HL-60 (cell line): Measurements from ENCODE around the gene THOC7.

Experiments
- DNase-seq, 2 experiments: peaks; one replicate each; pipeline ENCODE4 v3.0.0-alpha.2; 2010 to 2020; ENCODE audit warnings: low read depth in 1 of 2, low spot score in 1 of 2
- H3K27ac ChIP-seq: fragments of 250-450 bp; sonication (Bioruptor Pico); replicated peaks from 2 replicates; pipeline ENCODE4 v1.5.1; 2020; ENCODE audit warnings: mild to moderate bottlenecking, moderate library complexity
- H3K27me3 ChIP-seq: fragments of 250-450 bp; sonication (Bioruptor Pico); 2 replicates; pipeline ENCODE4 v1.5.1; 2021; ENCODE audit warnings: mild to moderate bottlenecking, moderate library complexity; ENCODE audit not compliant: insufficient read depth, poor library complexity, severe bottlenecking
- H3K4me3 ChIP-seq: replicated peaks from 2 replicates; pipeline ENCODE4 v1.5.1; 2011; ENCODE audit warnings: mild to moderate bottlenecking, control low read depth, low read length; ENCODE audit not compliant: insufficient read depth
- GABPA ChIP-seq: IDR thresholded peaks from 2 replicates; pipeline ENCODE4 v1.6.1; 2012; ENCODE audit warnings: low read depth
- POLR2AphosphoS5 ChIP-seq: IDR thresholded peaks from 2 replicates; pipeline ENCODE4 v1.6.1; 2012; ENCODE audit warnings: low read depth
- SPI1 ChIP-seq: IDR thresholded peaks from 2 replicates; pipeline ENCODE4 v1.6.1; 2012; ENCODE audit warnings: low read depth, mild to moderate bottlenecking, borderline replicate concordance
- TF ChIP-seq, protein P1 (sequence below): IDR thresholded peaks from one replicate; pipeline ENCODE4 v1.5.1; 2011; ENCODE audit warnings: low read length, control low read depth, inconsistent platforms; ENCODE audit not compliant: insufficient read depth
- TF ChIP-seq, protein P2 (sequence below): IDR thresholded peaks from 2 replicates; pipeline ENCODE4 v1.6.1; 2012; ENCODE audit warnings: low read depth; ENCODE audit not compliant: insufficient replicate concordance

Gene THOC7

DNA sequence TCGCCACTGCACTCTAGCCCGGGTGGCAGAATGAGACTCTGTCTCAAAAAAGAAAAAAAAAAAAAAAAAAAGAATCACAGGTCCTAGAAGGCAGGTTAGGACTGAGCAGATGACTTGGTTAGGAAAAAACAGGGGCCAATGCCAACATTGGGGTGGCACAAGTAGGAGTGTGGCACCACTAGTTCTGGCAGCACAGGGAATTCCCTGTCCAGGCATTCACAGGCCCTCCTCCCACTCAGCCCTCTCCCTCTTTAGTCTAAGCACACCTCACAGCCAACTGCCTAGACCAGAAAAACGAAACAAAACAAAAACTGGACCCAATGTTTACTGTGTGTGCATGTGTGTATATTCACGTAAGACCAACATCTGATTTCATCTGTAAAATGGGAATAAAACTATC is 10.5 kb downstream of the THOC7 start:
- TF ChIP-seq POLR2AphosphoS5 (no peak), GABPA (no peak), SPI1 (no peak)
- TF ChIP-seq, protein P1, sequence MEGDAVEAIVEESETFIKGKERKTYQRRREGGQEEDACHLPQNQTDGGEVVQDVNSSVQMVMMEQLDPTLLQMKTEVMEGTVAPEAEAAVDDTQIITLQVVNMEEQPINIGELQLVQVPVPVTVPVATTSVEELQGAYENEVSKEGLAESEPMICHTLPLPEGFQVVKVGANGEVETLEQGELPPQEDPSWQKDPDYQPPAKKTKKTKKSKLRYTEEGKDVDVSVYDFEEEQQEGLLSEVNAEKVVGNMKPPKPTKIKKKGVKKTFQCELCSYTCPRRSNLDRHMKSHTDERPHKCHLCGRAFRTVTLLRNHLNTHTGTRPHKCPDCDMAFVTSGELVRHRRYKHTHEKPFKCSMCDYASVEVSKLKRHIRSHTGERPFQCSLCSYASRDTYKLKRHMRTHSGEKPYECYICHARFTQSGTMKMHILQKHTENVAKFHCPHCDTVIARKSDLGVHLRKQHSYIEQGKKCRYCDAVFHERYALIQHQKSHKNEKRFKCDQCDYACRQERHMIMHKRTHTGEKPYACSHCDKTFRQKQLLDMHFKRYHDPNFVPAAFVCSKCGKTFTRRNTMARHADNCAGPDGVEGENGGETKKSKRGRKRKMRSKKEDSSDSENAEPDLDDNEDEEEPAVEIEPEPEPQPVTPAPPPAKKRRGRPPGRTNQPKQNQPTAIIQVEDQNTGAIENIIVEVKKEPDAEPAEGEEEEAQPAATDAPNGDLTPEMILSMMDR, result no peak
- TF ChIP-seq, protein P2, sequence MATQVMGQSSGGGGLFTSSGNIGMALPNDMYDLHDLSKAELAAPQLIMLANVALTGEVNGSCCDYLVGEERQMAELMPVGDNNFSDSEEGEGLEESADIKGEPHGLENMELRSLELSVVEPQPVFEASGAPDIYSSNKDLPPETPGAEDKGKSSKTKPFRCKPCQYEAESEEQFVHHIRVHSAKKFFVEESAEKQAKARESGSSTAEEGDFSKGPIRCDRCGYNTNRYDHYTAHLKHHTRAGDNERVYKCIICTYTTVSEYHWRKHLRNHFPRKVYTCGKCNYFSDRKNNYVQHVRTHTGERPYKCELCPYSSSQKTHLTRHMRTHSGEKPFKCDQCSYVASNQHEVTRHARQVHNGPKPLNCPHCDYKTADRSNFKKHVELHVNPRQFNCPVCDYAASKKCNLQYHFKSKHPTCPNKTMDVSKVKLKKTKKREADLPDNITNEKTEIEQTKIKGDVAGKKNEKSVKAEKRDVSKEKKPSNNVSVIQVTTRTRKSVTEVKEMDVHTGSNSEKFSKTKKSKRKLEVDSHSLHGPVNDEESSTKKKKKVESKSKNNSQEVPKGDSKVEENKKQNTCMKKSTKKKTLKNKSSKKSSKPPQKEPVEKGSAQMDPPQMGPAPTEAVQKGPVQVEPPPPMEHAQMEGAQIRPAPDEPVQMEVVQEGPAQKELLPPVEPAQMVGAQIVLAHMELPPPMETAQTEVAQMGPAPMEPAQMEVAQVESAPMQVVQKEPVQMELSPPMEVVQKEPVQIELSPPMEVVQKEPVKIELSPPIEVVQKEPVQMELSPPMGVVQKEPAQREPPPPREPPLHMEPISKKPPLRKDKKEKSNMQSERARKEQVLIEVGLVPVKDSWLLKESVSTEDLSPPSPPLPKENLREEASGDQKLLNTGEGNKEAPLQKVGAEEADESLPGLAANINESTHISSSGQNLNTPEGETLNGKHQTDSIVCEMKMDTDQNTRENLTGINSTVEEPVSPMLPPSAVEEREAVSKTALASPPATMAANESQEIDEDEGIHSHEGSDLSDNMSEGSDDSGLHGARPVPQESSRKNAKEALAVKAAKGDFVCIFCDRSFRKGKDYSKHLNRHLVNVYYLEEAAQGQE, result no peak
- no peak for DNase-seq
- H3K27me3 ChIP-seq, result no peaks in the 10 kb centered on the region
- H3K4me3 ChIP-seq, result no peak overlapping the region
- no peak overlapping the region for H3K27ac ChIP-seq

DNA sequence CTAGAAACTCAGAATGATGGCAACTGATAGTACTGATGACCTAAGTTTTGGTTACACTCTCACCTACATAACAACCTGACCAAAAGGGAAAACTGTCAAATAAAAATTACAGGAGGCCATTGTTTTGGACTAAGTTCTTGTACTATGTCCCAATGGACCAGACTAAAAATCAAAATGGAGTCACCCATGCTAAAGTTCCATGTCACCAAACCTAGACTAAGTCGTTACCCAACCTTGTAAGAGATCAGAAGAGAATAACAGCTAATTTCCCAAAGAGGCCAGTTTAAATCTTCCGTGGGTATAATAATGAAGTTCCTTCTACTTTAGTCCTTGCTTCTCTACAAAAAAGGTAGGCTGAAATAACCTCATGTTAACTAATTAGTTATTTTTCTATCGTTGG is 12.3 kb downstream of the THOC7 start:
- no peak for TF ChIP-seq POLR2AphosphoS5
- TF ChIP-seq SPI1, result no peak
- TF ChIP-seq GABPA, result no peak
- TF ChIP-seq, protein P2, result no peak
- TF ChIP-seq, protein P1, result no peak
- no peaks in the 10 kb centered on the region for H3K27me3 ChIP-seq
- H3K4me3 ChIP-seq, result no peak overlapping the region
- no peak overlapping the region for H3K27ac ChIP-seq
- no peak for DNase-seq

DNA sequence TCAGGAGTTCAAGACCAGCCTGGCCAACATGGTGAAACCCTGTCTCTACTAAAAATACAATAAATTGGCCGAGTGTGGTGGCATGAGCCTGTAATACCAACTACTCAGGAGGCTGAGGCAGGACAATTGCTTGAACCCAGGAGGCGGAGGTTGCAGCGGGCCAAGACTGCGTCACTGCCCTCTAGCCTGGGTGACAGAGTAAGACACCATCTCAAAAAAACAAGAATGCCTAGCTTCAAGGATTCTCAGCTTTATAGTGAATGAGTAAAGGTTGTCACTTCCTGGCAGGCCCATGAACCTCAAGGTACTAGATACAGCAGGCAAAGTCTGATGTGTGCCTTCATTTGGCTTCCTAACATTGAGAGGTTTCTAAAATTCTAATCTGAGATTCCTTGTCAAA is 14.4 kb downstream of the THOC7 start:
- H3K4me3 ChIP-seq, result no peak overlapping the region
- no peak for TF ChIP-seq GABPA
- H3K27me3 ChIP-seq, result no peaks in the 10 kb centered on the region
- DNase-seq, result no peak
- no peak overlapping the region for H3K27ac ChIP-seq

DNA sequence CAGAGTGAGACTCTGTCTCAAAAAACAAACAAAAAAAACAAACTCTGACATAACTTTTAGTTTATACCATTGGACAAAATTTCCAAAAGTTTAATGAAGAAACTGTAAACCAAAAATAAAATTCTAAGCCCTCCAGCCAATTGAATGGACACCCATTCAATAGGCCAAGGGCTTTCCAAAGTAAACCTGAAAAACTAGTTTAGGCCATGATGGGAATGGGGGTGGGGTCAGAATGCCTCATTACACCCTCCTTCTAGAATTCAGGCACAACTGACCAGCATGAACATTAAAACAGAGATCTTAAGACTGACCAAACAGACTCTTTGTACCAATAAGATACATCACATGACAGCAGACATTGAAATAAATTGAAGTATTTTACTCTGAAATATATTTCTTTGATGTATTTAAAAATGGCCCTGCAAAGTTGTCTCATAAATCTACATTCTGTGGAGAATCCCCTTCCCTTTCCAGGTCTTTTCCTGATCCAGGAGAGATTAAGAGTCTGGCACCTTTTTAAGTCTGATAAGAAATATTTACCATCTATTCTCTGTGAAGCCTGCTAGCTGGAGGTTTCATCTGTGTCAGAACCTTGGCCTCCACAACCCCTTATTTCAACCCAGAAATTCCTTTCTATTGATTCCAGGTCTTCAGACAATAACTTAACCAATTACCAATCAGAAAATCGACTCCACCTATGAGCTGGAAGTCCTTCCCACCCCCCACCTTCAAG is 15.7 kb downstream of the THOC7 start:
- DNase-seq, result no peak
- TF ChIP-seq GABPA (no peak), SPI1 (no peak), POLR2AphosphoS5 (no peak)
- TF ChIP-seq, protein P1, result no peak
- TF ChIP-seq, protein P2, result no peak
- Histone ChIP-seq H3K27me3 (no peaks in the 10 kb centered on the region), H3K27ac (no peak overlapping the region), H3K4me3 (no peak overlapping the region)
